AG09319 (cell line): Measurements from ENCODE around the gene CDH13.

ENCODE experiments used
- DNase-seq: peaks from one replicate; pipeline ENCODE4 v3.0.0-alpha.2; 2010; ENCODE audit warnings: low read depth; ENCODE audit errors: extremely low read depth
- CTCF ChIP-seq: IDR thresholded peaks from 2 replicates; pipeline ENCODE4 v1.5.1; 2011; ENCODE audit warnings: low read depth, mild to moderate bottlenecking, inconsistent platforms, low read length, moderate library complexity

Gene CDH13

DNA sequence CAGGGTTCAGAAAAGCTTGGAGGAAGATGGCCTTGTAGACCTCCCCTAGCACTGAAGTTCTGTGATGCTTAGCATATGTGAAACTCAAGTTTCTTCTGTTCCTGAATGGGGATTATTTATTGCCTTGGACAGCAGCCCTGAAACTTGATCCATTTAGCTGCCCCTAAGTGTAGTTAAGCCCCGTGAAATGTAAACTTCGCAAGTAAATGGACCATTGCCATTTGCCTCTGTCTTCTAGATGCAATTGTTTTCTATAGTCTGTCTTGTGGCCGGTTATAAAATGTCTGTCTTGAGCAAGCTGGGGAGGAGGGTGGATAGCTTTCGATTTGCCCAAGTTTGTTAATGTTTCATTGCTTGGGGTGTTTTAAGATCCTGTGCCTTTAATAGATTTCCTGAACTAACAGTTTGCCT is 261.8 kb downstream of the CDH13 start:
- DNase-seq = peak; percentile 67
- no peak for TF ChIP-seq CTCF

- no peak for DNase-seq
- TF ChIP-seq CTCF = no peak
These were observed 264.7 kb downstream of the CDH13 start for GRCh38 chr16:82891424-82891823.

DNA sequence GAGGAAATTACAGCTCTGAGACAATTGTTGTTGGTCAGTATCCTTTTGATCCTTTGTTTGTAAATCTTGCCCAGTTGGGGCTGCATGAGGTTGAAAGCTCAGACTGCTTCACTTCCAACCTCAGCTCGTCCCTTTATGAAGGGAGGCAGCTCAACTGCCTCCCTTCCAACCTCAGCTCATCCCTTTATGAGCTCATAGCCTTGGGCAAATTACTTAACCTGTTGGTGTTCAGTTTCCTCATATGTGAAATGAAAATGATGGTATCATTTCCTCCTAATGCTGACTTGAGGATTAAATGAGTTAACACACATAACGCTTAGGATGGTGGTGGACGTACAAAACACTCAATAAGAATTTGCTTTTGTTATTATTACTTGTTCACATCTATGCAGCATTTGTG is 265.1 kb downstream of the CDH13 start:
- no peak for DNase-seq
- TF ChIP-seq CTCF = no peak

DNA sequence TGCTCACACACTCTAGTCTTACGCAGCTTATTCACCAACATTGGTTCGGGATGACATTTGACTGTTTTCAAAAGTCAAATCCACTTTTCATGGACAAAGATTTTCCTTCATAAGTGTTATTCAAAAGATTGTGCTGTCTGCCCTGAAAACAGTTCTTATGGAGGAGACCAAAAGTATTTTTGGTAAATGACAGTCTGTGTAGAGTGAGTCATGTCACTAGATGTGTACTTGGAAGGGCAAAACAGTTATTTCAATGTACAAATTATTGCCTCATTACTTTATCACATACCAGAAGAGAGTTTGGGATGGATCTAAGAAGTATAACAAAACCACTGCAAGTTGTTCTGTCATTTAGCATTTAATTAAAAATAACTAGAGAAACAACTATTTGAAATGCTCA is 265.6 kb downstream of the CDH13 start:
- no peak for TF ChIP-seq CTCF
- no peak for DNase-seq

DNA sequence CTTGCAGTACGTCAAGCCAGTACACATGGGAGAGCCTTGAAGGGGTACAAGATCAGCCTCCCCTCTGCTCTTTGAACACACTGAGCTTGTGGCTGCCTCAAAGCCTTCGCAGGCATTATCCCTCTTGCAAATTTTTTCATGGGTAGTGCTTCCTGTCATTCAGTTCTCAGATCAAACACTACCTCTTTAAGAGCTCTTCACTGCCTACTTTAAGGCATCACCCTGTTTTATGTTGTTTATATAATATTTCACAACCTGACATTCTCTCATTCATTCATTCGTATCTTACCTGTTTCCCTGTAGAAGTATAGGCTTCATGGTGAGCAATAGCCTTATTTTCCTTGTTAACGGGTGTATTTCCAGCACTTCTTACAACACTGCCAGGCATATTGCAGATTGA is 269.1 kb downstream of the CDH13 start:
- no peak for TF ChIP-seq CTCF
- DNase-seq = no peak

DNA sequence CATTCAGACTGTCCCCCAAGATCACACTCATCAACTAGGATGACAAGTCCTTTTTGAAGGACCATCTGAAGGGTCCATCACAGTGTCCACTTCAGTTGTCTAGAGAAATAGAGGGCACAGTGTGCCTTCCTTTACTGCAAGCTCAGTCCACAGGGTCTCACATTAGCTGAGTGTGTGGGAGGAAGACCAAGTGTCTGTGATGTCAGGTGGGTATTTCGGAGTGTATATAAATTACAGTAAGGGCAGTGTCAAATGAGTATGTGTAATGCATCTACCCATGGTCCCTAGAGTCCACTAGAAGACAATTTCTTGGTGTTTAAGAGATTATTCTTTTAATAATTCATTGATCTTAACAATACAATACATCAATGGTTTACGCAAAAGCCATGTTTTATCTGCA is 272.2 kb downstream of the CDH13 start:
- TF ChIP-seq CTCF = no peak
- no peak for DNase-seq

DNA sequence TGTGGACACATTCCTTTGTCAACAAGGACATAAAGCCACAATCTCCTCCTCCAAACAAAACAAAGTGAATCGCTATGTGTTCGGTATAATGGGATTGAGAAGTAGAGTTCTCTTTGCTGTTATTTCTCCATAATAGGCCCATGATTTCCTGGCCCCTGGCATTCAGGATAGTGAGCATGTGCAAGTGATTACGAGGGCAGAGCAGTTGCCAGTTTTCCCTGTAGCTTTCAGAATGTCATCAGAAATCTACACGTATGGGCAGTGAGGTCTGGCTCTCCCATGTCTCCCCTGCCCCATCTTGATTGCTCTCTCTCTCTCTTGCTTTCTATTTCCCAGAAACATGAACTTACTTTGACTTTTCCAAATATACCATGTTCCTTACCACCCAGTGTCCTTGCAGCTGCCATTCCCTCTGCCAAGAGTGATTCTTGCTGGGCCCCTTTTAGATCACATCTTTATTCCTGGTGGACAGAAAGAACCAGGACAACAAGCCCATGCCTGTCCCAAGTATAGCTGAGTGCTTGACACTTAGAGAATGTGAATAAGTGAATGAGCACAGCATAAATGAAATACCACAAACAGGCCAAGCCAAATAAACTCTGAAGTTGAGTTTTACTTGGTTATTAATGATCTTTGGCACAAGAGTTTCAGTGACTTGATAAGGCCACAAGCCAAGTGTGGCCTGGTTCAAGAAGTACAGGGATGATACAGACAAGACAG is 273.1 kb downstream of the CDH13 start:
- TF ChIP-seq CTCF = no peak
- no peak for DNase-seq
